PFSK-1 (cell line): ENCODE measurements around the gene OMG.

Source experiments
- FOXP2 ChIP-seq: optimal IDR thresholded peaks from 2 replicates; pipeline ENCODE3; 2011; ENCODE audit warnings: borderline replicate concordance, control low read depth, inconsistent platforms; ENCODE audit not compliant: insufficient read depth; ENCODE audit errors: extremely low read length, extremely low read depth
- POLR2AphosphoS5 ChIP-seq: IDR thresholded peaks from 2 replicates; pipeline ENCODE4 v1.6.1; 2012; ENCODE audit warnings: low read depth, mild to moderate bottlenecking, control low read depth, low read length, moderate library complexity
- SIN3A ChIP-seq: IDR thresholded peaks from 2 replicates; pipeline ENCODE4 v1.6.1; 2012; ENCODE audit warnings: mild to moderate bottlenecking, low read length, moderate library complexity, borderline replicate concordance; ENCODE audit not compliant: insufficient read depth
- TAF1 ChIP-seq: IDR thresholded peaks from 2 replicates; pipeline ENCODE4 v1.6.1; 2012; ENCODE audit warnings: low read length, control low read depth, borderline replicate concordance; ENCODE audit not compliant: insufficient read depth
- TF ChIP-seq, protein P1 (sequence below), 2 experiments: IDR thresholded peaks; 2 replicates each; pipeline versions ENCODE4 v1.6.1 to v1.8.0; 2011 to 2012; ENCODE audit warnings: low read depth in 2 of 2, low read length in 2 of 2, control low read depth in 1 of 2, inconsistent platforms in 1 of 2, mild to moderate bottlenecking in 1 of 2, moderate library complexity in 1 of 2; ENCODE audit not compliant: insufficient read depth in 1 of 2

OMG gene

GRCh38 chr17:31311526-31311925, 14.5 kb upstream of the OMG start:
- no peak for TF ChIP-seq SIN3A
- TF ChIP-seq TAF1: no peak
- no peak for TF ChIP-seq POLR2AphosphoS5
- no peak for TF ChIP-seq FOXP2
- TF ChIP-seq, protein P1, sequence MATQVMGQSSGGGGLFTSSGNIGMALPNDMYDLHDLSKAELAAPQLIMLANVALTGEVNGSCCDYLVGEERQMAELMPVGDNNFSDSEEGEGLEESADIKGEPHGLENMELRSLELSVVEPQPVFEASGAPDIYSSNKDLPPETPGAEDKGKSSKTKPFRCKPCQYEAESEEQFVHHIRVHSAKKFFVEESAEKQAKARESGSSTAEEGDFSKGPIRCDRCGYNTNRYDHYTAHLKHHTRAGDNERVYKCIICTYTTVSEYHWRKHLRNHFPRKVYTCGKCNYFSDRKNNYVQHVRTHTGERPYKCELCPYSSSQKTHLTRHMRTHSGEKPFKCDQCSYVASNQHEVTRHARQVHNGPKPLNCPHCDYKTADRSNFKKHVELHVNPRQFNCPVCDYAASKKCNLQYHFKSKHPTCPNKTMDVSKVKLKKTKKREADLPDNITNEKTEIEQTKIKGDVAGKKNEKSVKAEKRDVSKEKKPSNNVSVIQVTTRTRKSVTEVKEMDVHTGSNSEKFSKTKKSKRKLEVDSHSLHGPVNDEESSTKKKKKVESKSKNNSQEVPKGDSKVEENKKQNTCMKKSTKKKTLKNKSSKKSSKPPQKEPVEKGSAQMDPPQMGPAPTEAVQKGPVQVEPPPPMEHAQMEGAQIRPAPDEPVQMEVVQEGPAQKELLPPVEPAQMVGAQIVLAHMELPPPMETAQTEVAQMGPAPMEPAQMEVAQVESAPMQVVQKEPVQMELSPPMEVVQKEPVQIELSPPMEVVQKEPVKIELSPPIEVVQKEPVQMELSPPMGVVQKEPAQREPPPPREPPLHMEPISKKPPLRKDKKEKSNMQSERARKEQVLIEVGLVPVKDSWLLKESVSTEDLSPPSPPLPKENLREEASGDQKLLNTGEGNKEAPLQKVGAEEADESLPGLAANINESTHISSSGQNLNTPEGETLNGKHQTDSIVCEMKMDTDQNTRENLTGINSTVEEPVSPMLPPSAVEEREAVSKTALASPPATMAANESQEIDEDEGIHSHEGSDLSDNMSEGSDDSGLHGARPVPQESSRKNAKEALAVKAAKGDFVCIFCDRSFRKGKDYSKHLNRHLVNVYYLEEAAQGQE (IDR thresholded peaks at IDR 0.05; ENCODE audit: insufficient read depth in 1 of 2, low read depth in 2 of 2, low read length in 2 of 2): no peak

DNA sequence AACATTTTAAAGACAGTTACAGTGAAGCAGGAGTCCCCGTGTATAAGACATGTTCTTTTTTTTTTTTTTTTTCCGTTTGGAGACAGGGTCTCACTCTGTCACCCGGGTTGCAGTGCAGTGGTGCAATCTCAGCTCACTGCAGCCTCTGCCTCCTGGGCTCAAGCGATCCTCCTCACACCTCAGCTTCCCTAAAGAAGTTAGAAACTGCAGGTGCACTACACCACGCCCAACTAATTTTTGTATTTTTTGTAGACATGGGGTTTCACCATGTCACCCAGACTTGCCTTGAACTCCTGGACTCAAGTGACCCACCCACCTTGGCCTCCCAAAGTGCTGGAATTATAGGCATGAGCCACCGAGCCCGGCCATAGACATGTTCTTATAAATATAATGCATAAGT, 13.8 kb upstream of the OMG start:
- TF ChIP-seq TAF1: no peak
- no peak for TF ChIP-seq POLR2AphosphoS5
- no peak for TF ChIP-seq SIN3A
- TF ChIP-seq, protein P1 (IDR thresholded peaks at IDR 0.05; ENCODE audit: insufficient read depth in 1 of 2, low read depth in 2 of 2, low read length in 2 of 2): no peak
- no peak for TF ChIP-seq FOXP2

- no peak for TF ChIP-seq POLR2AphosphoS5
- TF ChIP-seq, protein P1 (IDR thresholded peaks at IDR 0.05; ENCODE audit: insufficient read depth in 1 of 2, low read depth in 2 of 2, low read length in 2 of 2): no peak
These were observed 13.2 kb upstream of the OMG start for GRCh38 chr17:31310260-31310659.

DNA sequence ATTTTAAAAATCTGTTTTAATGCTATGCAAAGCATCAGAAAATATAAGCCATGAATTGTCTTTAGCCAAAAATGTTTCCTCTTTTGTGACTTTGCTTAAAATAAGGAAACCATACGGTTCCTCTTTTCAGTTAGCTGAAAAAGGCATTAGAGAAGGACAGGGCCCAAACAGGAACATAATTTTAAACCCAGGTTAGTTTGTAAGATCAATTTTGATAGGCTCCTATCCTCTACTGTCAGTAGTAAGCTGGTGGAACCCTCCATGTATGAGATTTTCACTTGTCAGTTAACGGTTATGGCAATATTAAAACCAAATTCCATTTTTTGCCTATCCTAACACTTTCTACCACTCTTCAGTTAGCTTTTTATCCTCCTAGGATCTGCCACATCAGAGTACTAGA, 12.5 kb upstream of the OMG start:
- TF ChIP-seq TAF1 (no peak), POLR2AphosphoS5 (no peak), SIN3A (no peak), FOXP2 (no peak)
- TF ChIP-seq, protein P1 (IDR thresholded peaks at IDR 0.05; ENCODE audit: insufficient read depth in 1 of 2, low read depth in 2 of 2, low read length in 2 of 2): no peak

DNA sequence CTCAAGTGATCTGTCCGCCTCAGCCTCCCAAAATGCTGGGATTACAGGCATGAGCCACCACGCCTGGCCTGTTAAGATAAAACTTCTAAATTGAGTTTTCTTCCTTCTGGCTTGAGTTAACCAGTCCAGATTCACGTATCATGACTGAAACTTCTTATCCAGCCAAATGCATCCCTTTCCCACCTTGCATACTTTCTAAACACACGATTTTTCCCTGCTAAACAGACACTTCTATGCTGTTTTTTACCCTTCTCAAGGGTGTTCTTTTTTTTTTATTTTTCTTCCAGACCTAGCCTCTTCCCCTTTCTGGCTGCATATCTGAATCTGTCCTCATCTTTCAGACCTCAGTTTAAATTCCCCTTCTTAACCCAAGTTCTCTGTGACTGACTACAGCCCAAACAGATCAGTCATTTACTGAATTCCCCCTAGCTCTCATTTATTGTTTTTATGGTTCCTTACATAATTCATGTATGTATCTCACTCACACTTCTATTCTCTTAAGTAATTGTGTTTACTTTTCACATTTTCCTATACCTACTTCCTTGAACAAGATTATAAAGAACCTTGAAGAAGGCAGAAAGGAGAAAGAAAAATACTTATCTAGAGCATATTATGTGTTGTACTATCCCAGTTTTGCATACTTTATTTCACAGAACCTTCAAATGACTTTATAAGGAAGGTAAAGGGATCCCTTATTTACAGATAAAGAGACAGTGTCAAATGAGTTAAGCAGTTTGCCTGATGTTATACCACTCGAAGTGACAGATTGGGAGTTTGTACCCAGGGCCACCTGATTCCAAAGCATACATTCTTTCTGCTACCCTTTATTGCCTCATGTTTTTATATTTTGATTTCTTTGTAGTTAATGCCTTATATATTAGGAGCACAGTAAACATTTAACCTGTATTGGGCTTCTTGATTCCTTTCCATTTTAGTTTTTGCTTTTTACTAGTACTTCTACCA, 11.6 kb upstream of the OMG start:
- TF ChIP-seq POLR2AphosphoS5: no peak
- TF ChIP-seq SIN3A: no peak
- TF ChIP-seq FOXP2: no peak
- TF ChIP-seq, protein P1 (IDR thresholded peaks at IDR 0.05; ENCODE audit: insufficient read depth in 1 of 2, low read depth in 2 of 2, low read length in 2 of 2): no peak
- no peak for TF ChIP-seq TAF1
